GM21390 (cell line): Measurements from ENCODE around the gene RIMBP2.

Experiments
- ATAC-seq: cut with Tn5 transposase; IDR thresholded peaks from one replicate; pipeline ENCODE4 v1.9.1; 2021; ENCODE audit not compliant: unreplicated experiment

Gene RIMBP2

GRCh38 chr12:130685250-130685787, 30.8 kb downstream of the RIMBP2 start:
- no peak for ATAC-seq

GRCh38 chr12:130683811-130684210, 32.3 kb downstream of the RIMBP2 start:
- ATAC-seq, result no peak

GRCh38 chr12:130683080-130683479, 33.0 kb downstream of the RIMBP2 start:
- ATAC-seq, result no peak

GRCh38 chr12:130680451-130680990, 35.6 kb downstream of the RIMBP2 start:
- ATAC-seq, result no peak

GRCh38 chr12:130677957-130678558, 38.0 kb downstream of the RIMBP2 start:
- no peak for ATAC-seq

- ATAC-seq, result no peak
Measured at GRCh38 chr12:130675791-130676190, 40.3 kb downstream of the RIMBP2 start.

- ATAC-seq, result no peak
Measured at GRCh38 chr12:130675121-130675520, 41.0 kb downstream of the RIMBP2 start.

- ATAC-seq, result no peak
Measured at GRCh38 chr12:130674676-130675075, 41.4 kb downstream of the RIMBP2 start.

GRCh38 chr12:130673036-130673705, 42.9 kb downstream of the RIMBP2 start:
- no peak for ATAC-seq

GRCh38 chr12:130672089-130672820, 43.8 kb downstream of the RIMBP2 start:
- no peak for ATAC-seq

GRCh38 chr12:130671556-130671955, 44.5 kb downstream of the RIMBP2 start:
- no peak for ATAC-seq

- no peak for ATAC-seq
Measured at GRCh38 chr12:130669797-130670196, 46.3 kb downstream of the RIMBP2 start.

- no peak for ATAC-seq
Measured at GRCh38 chr12:130669205-130669557, 46.9 kb downstream of the RIMBP2 start.

GRCh38 chr12:130668286-130669204, 47.6 kb downstream of the RIMBP2 start:
- no peak for ATAC-seq

- no peak for ATAC-seq
Measured at GRCh38 chr12:130667421-130667960, 48.6 kb downstream of the RIMBP2 start.

GRCh38 chr12:130666645-130667044, 49.5 kb downstream of the RIMBP2 start:
- no peak for ATAC-seq

GRCh38 chr12:130665753-130666152, 50.3 kb downstream of the RIMBP2 start:
- ATAC-seq, result no peak

- ATAC-seq, result no peak
Measured at GRCh38 chr12:130664772-130665171, 51.3 kb downstream of the RIMBP2 start.

- ATAC-seq, result no peak
Measured at GRCh38 chr12:130664252-130664651, 51.8 kb downstream of the RIMBP2 start.

GRCh38 chr12:130663514-130663913, 52.6 kb downstream of the RIMBP2 start:
- ATAC-seq, result no peak
